ENCODE results near the gene RAB36.

The RAB36 gene

GRCh38 chr22:23182309-23183060 is 37.2 kb downstream of the RAB36 start:
- Histone ChIP-seq H3K9ac (ENCODE audit: low read depth, low read length) (peak overlapping the region; percentile 68), H2AFZ (ENCODE audit: low read depth, low read length) (no peak overlapping the region), H3K4me2 (ENCODE audit: insufficient read depth, low read length) (peak overlapping the region; percentile 95), H3K27ac (ENCODE audit: low read length) (peak overlapping the region; percentile 58), H3K4me3 (ENCODE audit: low read depth in 1 of 2, low read length in 2 of 2) (peak overlapping the region; percentile 20 to 87; a peak in 3 of 4 replicates), H3K4me1 (ENCODE audit: insufficient read depth, low read length) (peaks cover 68% of the 10 kb centered on the region), H3K36me3 (ENCODE audit: insufficient read depth, low read length) (peaks cover 32% of the 10 kb centered on the region), H3K27me3 (ENCODE audit: insufficient read depth, low read length, poor library complexity) (no peaks in the 10 kb centered on the region), H4K20me1 (ENCODE audit: insufficient read depth, low read length) (peaks cover 48% of the 10 kb centered on the region), H3K9me3 (ENCODE audit: insufficient read depth, low read length, severe bottlenecking) (no peaks in the 10 kb centered on the region), H3K79me2 (ENCODE audit: insufficient read depth, low read length) (peaks cover 67% of the 10 kb centered on the region)
- ATAC-seq (ENCODE audit: insufficient read depth, low read depth) (no peak), DNase-seq (peak; percentile 10)
- TF ChIP-seq CTCF (IDR thresholded peaks at IDR 0.05; ENCODE audit: borderline replicate concordance, extremely low read depth, low read length, poor library complexity, severe bottlenecking) (no peak), EZH2 (IDR thresholded peaks at IDR 0.05; ENCODE audit: borderline replicate concordance, low read depth, low read length, severe bottlenecking) (no peak)

GRCh38 chr22:23183061-23183698 is 37.9 kb downstream of the RAB36 start:
- peaks cover 54% of the 10 kb centered on the region for H4K20me1 ChIP-seq (ENCODE audit: insufficient read depth, low read length)
- no peak overlapping the region for H2AFZ ChIP-seq (ENCODE audit: low read depth, low read length)
- DNase-seq, result peak; percentile 16
- H3K36me3 ChIP-seq (ENCODE audit: insufficient read depth, low read length), result peaks cover 38% of the 10 kb centered on the region
- peaks cover 74% of the 10 kb centered on the region for H3K79me2 ChIP-seq (ENCODE audit: insufficient read depth, low read length)
- peak overlapping the region; percentile 20 to 87; a peak in 3 of 4 replicates for H3K4me3 ChIP-seq (ENCODE audit: low read depth in 1 of 2, low read length in 2 of 2)
- TF ChIP-seq EZH2 (IDR thresholded peaks at IDR 0.05; ENCODE audit: borderline replicate concordance, low read depth, low read length, severe bottlenecking) (no peak), CTCF (IDR thresholded peaks at IDR 0.05; ENCODE audit: borderline replicate concordance, extremely low read depth, low read length, poor library complexity, severe bottlenecking) (no peak)
- H3K27ac ChIP-seq (ENCODE audit: low read length), result peak overlapping the region; percentile 58
- no peaks in the 10 kb centered on the region for H3K27me3 ChIP-seq (ENCODE audit: insufficient read depth, low read length, poor library complexity)
- ATAC-seq (ENCODE audit: insufficient read depth, low read depth), result no peak
- H3K9ac ChIP-seq (ENCODE audit: low read depth, low read length), result peak overlapping the region; percentile 68
- H3K9me3 ChIP-seq (ENCODE audit: insufficient read depth, low read length, severe bottlenecking), result no peaks in the 10 kb centered on the region
- H3K4me1 ChIP-seq (ENCODE audit: insufficient read depth, low read length), result peaks cover 68% of the 10 kb centered on the region
- peak overlapping the region; percentile 95 for H3K4me2 ChIP-seq (ENCODE audit: insufficient read depth, low read length)

- Histone ChIP-seq H3K4me3 (ENCODE audit: low read depth in 1 of 2, low read length in 2 of 2) (peak overlapping the region in 1 of 2 experiments; percentile 87; a peak in 2 of 4 replicates), H3K4me2 (ENCODE audit: insufficient read depth, low read length) (peak overlapping the region; percentile 95), H3K9ac (ENCODE audit: low read depth, low read length) (peak overlapping the region; percentile 68), H3K9me3 (ENCODE audit: insufficient read depth, low read length, severe bottlenecking) (no peaks in the 10 kb centered on the region), H3K36me3 (ENCODE audit: insufficient read depth, low read length) (peaks cover 44% of the 10 kb centered on the region), H3K79me2 (ENCODE audit: insufficient read depth, low read length) (peaks cover 84% of the 10 kb centered on the region), H3K27me3 (ENCODE audit: insufficient read depth, low read length, poor library complexity) (no peaks in the 10 kb centered on the region), H3K4me1 (ENCODE audit: insufficient read depth, low read length) (peaks cover 60% of the 10 kb centered on the region), H2AFZ (ENCODE audit: low read depth, low read length) (no peak overlapping the region), H3K27ac (ENCODE audit: low read length) (peak overlapping the region; percentile 40; the same call in 1 of the 2 replicates), H4K20me1 (ENCODE audit: insufficient read depth, low read length) (peaks cover 61% of the 10 kb centered on the region)
- DNase-seq, result no peak
- no peak for ATAC-seq (ENCODE audit: insufficient read depth, low read depth)
- TF ChIP-seq CTCF (IDR thresholded peaks at IDR 0.05; ENCODE audit: borderline replicate concordance, extremely low read depth, low read length, poor library complexity, severe bottlenecking) (no peak), EZH2 (IDR thresholded peaks at IDR 0.05; ENCODE audit: borderline replicate concordance, low read depth, low read length, severe bottlenecking) (no peak)
Observed at GRCh38 chr22:23184100-23184763, 39.0 kb downstream of the RAB36 start.
